Endometrium (tissue), 2 donors: Measurements from ENCODE around the gene VPS13D.

Source experiments
- FAIRE-seq: peaks from 2 replicates; lab custom pipeline; 2012; peaks lifted over from hg19 to GRCh38; lab: Jason Lieb, UNC
- donor health status: control.
- donor health status: control.

VPS13D gene

DNA sequence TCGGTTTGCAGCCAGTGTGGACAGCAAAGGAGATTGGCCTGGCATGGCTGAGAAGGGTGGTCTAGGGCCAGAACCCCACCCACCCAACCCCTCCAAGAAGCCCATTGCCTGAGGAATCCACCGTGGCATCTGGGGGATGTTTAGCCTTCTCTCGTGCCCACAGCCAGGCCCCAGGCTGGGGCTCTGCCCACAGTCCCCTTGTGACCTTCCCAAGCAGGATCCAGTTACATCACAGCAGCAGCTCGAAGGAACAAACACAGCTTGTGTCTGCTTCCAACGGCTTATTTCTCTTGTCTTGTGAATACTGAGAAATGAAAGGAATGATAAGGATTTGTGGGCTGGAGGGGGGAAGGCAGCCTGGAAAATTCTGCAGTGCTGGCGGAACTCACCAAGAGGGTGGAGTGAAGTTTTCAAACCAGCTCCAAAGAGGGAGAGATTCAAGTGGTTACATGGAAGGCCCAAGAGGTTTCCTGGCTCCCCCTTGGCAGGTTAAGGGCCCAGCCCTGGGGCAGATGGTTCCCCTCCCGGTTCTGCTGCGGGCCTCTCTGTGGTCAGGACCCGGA, 326.6 kb downstream of the VPS13D start:
- FAIRE-seq, result peak; percentile 46

DNA sequence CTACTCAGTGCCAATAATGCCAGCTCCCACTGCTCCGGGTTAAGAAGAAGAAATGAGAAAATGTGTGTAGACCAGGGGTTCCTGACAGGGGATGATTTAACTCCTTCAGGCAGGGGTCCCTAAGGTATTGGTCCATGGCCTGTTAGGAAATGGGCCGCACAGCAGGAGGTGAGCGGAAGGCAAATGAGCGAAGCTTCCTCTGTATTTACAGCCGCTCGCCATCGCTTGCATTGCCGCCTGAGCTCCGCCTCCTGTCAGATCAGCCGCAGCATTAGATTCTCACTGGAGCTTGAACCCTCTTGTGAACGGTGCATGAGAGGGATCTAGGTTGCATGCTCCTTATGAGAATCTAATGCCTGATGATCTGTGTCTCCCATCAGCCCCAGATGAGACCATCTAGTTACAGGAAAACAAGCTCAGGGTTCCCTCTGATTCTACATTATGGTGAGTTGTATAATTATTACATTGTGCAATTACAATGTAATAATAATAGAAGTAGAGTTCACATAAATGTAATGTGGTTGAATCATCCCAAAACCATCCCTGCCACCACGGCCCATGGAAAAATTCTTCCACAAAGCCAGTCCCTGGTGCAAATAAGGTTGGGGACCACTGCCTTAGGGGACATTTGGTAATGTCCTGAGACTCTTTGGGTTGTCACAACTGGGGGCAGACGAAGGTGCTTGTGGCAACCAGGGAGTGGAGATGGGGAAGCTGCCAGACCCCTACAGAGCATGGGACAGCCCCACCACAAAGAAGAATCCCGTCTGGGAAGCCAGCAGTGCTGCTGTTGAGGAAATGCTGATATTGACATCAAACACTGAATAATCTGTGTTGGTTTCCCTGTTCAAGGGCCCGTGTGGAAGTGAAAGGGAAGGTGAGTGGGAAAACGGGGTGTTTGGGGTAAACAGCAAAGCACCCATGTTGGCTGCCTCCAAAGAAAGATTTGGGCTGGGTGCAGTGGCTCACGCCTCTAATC, 327.4 kb downstream of the VPS13D start:
- FAIRE-seq, result no peak

DNA sequence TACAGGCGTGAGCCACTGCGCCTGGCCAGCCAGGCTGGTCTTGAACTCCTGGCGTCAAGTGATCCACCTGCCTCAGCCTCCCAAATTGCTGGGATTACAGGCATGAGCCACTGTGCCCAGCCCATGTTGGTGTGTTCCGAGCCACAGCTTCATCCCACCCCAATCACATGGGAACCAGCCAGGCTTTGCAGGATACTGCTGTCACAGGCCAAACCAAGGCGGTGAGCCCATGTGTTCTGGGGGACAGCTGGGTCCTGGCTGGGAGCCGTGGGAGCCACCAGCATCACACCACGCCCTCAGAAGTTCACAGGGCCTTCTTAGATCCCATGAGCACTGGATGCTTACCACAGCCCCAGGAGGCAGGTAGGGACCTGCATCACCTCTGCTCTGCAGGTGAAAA, 331.3 kb downstream of the VPS13D start:
- FAIRE-seq, result no peak
